Neutrophil (primary cell): ENCODE measurements around the gene HMCN1.
"Not testable (repeated sequence)": the region's sequence is repeated elsewhere in the genome, so short reads cannot be mapped to it uniquely, and the experiment has no call there.

ENCODE experiments used
- H3K27ac ChIP-seq: fragments of 200-600 bp; sonication (generic); 2 replicates; pipeline ENCODE4 v1.5.1; 2016; ENCODE audit warnings: mild to moderate bottlenecking, moderate library complexity
- H3K27me3 ChIP-seq: fragments of 200-600 bp; sonication (generic); 2 replicates; pipeline ENCODE4 v1.6.0; 2016; ENCODE audit warnings: mild to moderate bottlenecking
- H3K36me3 ChIP-seq: fragments of 200-600 bp; sonication (generic); 2 replicates; pipeline ENCODE4 v1.5.1; 2017
- H3K4me1 ChIP-seq, 2 experiments: fragments of 200-600 bp in 1 of 2; sonication (generic) in 1 of 2; 1 replicate in 1 of 2; 2 replicates in 1 of 2; pipeline versions ENCODE4 v1.5.1 to v1.6.1; 2013 to 2016; ENCODE audit warnings: low read depth in 1 of 2, low read length in 1 of 2, mild to moderate bottlenecking in 1 of 2, moderate library complexity in 1 of 2; ENCODE audit not compliant: control insufficient read depth in 1 of 2, insufficient read depth in 1 of 2
- H3K4me3 ChIP-seq, 2 experiments: fragments of 200-600 bp in 1 of 2; sonication (generic) in 1 of 2; 1 replicate in 1 of 2; 2 replicates in 1 of 2; pipeline ENCODE4 v1.5.1; 2013 to 2016; ENCODE audit warnings: low read depth in 1 of 2, low read length in 1 of 2, mild to moderate bottlenecking in 1 of 2, moderate library complexity in 1 of 2
- H3K9me3 ChIP-seq: fragments of 200-600 bp; sonication (generic); 2 replicates; pipeline ENCODE4 v1.5.1; 2016
- CTCF ChIP-seq: fragments of 200-600 bp; sonication (generic); IDR thresholded peaks from 2 replicates; pipeline ENCODE4 v1.5.1; 2016; ENCODE audit warnings: antibody characterized with exemption

HMCN1 gene

DNA sequence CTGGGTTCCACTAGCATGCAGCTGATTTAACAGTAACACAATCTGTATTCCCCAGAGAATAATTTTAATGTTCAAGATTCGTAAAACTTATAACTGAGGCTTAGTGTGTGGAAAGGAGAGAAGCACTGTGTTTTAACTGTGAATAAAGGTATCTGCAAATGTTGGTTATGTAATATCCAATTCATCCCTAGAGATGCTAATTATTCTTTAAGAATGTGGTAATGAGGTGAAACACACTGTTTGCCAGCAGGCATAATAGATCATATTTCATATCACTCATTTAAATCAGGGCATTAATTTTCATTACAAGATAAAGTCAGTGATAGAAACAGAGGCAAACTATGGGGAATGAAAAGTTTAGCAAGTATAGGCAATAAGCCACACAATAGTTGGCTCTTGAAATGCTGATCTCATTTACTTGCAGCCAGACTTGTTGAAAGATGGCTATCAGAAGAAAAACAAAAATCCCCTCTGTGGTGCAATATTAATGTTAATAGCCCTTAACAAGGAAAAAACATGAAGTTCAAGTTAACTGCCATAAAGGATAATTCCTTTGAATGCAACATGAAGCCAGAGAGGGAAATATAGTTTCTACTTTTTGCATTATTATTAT lies 33.4 kb downstream of the HMCN1 start:
- H3K4me1 ChIP-seq = no peaks in the 10 kb centered on the region
- no peaks in the 10 kb centered on the region for H3K36me3 ChIP-seq
- H3K27ac ChIP-seq = no peak overlapping the region
- peaks cover 5% of the 10 kb centered on the region for H3K27me3 ChIP-seq
- no peak overlapping the region for H3K4me3 ChIP-seq
- no peak for TF ChIP-seq CTCF
- H3K9me3 ChIP-seq = no peaks in the 10 kb centered on the region

- no peaks in the 10 kb centered on the region for H3K4me1 ChIP-seq
- no peaks in the 10 kb centered on the region for H3K36me3 ChIP-seq
- TF ChIP-seq CTCF = no peak
- no peak overlapping the region for H3K4me3 ChIP-seq
- no peak overlapping the region for H3K27ac ChIP-seq
- H3K9me3 ChIP-seq = no peaks in the 10 kb centered on the region
- peaks cover 5% of the 10 kb centered on the region for H3K27me3 ChIP-seq
Observed at GRCh38 chr1:185768371-185768770, 34.2 kb downstream of the HMCN1 start.

GRCh38 chr1:185769136-185769535 lies 34.9 kb downstream of the HMCN1 start:
- H3K9me3 ChIP-seq = no peaks in the 10 kb centered on the region
- H3K4me1 ChIP-seq = no peaks in the 10 kb centered on the region
- TF ChIP-seq CTCF = no peak
- H3K4me3 ChIP-seq = no peak overlapping the region
- H3K36me3 ChIP-seq = no peaks in the 10 kb centered on the region
- peaks cover 5% of the 10 kb centered on the region for H3K27me3 ChIP-seq
- H3K27ac ChIP-seq = no peak overlapping the region

DNA sequence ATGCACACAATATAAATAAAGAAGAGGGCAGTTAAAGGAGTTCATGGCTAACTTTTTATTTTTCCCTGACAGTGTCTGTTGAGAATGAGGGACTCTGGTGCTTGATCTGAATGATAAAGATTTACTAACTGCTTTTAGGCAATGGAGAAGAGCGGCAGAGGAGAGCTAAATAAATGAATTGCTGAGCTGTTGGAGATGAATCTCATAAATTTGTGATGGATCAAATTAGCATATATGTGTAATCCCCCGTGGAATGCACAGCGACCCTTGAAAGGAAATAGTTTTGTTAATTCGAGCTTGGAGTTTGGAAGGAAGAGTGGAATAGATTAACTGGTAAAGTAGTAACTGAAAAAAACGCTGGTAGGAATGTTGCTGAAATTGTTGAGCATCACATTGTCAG lies 40.2 kb downstream of the HMCN1 start:
- Histone ChIP-seq H3K4me1 (no peaks in the 10 kb centered on the region), H3K27ac (no peak overlapping the region), H3K4me3 (no peak overlapping the region), H3K36me3 (no peaks in the 10 kb centered on the region), H3K27me3 (peaks cover 4% of the 10 kb centered on the region), H3K9me3 (no peaks in the 10 kb centered on the region)
- no peak for TF ChIP-seq CTCF

DNA sequence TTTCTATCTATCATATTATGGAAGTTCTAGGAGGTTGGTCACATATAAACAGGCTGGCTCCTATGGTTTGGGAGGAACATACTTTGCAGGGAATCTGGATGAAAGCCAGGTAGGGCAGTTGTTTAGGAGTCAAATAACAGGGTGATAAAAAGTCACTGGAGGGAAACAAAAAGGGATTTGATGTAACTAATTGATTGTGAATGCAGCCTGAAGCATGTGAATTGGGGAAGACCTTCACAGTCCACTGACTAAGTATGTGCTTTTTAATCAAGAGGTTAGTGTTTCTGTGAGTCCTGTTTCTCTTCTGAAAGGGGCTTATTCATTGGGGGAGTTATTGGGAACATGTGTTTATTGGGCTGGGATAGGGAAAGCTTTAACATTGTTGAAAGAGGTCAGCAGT lies 41.3 kb downstream of the HMCN1 start:
- H3K9me3 ChIP-seq = no peaks in the 10 kb centered on the region
- H3K27ac ChIP-seq = no peak overlapping the region
- no peak for TF ChIP-seq CTCF
- H3K4me1 ChIP-seq = no peaks in the 10 kb centered on the region
- H3K27me3 ChIP-seq = peaks cover 4% of the 10 kb centered on the region
- no peak overlapping the region for H3K4me3 ChIP-seq
- no peaks in the 10 kb centered on the region for H3K36me3 ChIP-seq

GRCh38 chr1:185776522-185776921 lies 42.3 kb downstream of the HMCN1 start:
- H3K4me1 ChIP-seq = no peaks in the 10 kb centered on the region
- no peak for TF ChIP-seq CTCF
- peaks cover 4% of the 10 kb centered on the region for H3K27me3 ChIP-seq
- H3K4me3 ChIP-seq = no peak overlapping the region
- no peaks in the 10 kb centered on the region for H3K9me3 ChIP-seq
- no peak overlapping the region for H3K27ac ChIP-seq
- H3K36me3 ChIP-seq = no peaks in the 10 kb centered on the region

DNA sequence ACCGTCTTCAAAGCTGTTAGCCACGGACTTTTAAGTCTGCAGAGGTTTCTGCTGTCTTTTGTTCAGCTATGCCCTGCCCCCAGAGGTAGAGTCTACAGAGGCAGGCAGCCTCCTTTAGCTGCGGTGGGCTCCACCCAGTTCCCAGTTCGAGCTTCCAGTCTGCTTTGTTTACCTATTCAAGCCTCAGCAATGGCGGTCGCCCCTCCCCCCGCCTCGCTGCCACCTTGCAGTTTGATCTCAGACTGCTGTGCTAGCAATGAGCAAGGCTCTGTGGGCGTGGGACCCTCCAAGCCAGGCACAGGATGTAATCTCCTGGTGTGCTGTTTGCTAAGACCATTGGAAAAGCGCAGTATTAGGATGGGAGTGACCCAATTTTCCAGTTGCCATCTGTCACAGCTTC lies 49.7 kb downstream of the HMCN1 start:
- not testable (repeated sequence) for H3K9me3 ChIP-seq, H3K4me3 ChIP-seq, H3K27ac ChIP-seq, H3K36me3 ChIP-seq, H3K4me1 ChIP-seq, H3K27me3 ChIP-seq
